PFSK-1 (cell line): ENCODE results near the gene OPCML.

Experiments
- FOXP2 ChIP-seq: optimal IDR thresholded peaks from 2 replicates; pipeline ENCODE3; 2011; ENCODE audit warnings: borderline replicate concordance, control low read depth, inconsistent platforms; ENCODE audit not compliant: insufficient read depth; ENCODE audit errors: extremely low read length, extremely low read depth
- POLR2AphosphoS5 ChIP-seq: IDR thresholded peaks from 2 replicates; pipeline ENCODE4 v1.6.1; 2012; ENCODE audit warnings: low read depth, mild to moderate bottlenecking, control low read depth, low read length, moderate library complexity
- SIN3A ChIP-seq: IDR thresholded peaks from 2 replicates; pipeline ENCODE4 v1.6.1; 2012; ENCODE audit warnings: mild to moderate bottlenecking, low read length, moderate library complexity, borderline replicate concordance; ENCODE audit not compliant: insufficient read depth
- TAF1 ChIP-seq: IDR thresholded peaks from 2 replicates; pipeline ENCODE4 v1.6.1; 2012; ENCODE audit warnings: low read length, control low read depth, borderline replicate concordance; ENCODE audit not compliant: insufficient read depth
- TF ChIP-seq, protein P1 (sequence below), 2 experiments: IDR thresholded peaks; 2 replicates each; pipeline versions ENCODE4 v1.6.1 to v1.8.0; 2011 to 2012; ENCODE audit warnings: low read depth in 2 of 2, low read length in 2 of 2, control low read depth in 1 of 2, inconsistent platforms in 1 of 2, mild to moderate bottlenecking in 1 of 2, moderate library complexity in 1 of 2; ENCODE audit not compliant: insufficient read depth in 1 of 2

OPCML gene

GRCh38 chr11:132728026-132728425 is 804.3 kb downstream of the OPCML start:
- TF ChIP-seq, protein P1, sequence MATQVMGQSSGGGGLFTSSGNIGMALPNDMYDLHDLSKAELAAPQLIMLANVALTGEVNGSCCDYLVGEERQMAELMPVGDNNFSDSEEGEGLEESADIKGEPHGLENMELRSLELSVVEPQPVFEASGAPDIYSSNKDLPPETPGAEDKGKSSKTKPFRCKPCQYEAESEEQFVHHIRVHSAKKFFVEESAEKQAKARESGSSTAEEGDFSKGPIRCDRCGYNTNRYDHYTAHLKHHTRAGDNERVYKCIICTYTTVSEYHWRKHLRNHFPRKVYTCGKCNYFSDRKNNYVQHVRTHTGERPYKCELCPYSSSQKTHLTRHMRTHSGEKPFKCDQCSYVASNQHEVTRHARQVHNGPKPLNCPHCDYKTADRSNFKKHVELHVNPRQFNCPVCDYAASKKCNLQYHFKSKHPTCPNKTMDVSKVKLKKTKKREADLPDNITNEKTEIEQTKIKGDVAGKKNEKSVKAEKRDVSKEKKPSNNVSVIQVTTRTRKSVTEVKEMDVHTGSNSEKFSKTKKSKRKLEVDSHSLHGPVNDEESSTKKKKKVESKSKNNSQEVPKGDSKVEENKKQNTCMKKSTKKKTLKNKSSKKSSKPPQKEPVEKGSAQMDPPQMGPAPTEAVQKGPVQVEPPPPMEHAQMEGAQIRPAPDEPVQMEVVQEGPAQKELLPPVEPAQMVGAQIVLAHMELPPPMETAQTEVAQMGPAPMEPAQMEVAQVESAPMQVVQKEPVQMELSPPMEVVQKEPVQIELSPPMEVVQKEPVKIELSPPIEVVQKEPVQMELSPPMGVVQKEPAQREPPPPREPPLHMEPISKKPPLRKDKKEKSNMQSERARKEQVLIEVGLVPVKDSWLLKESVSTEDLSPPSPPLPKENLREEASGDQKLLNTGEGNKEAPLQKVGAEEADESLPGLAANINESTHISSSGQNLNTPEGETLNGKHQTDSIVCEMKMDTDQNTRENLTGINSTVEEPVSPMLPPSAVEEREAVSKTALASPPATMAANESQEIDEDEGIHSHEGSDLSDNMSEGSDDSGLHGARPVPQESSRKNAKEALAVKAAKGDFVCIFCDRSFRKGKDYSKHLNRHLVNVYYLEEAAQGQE (IDR thresholded peaks at IDR 0.05; ENCODE audit: insufficient read depth in 1 of 2, low read depth in 2 of 2, low read length in 2 of 2) = no peak
- TF ChIP-seq POLR2AphosphoS5 (no peak), TAF1 (no peak), SIN3A (no peak), FOXP2 (no peak)

DNA sequence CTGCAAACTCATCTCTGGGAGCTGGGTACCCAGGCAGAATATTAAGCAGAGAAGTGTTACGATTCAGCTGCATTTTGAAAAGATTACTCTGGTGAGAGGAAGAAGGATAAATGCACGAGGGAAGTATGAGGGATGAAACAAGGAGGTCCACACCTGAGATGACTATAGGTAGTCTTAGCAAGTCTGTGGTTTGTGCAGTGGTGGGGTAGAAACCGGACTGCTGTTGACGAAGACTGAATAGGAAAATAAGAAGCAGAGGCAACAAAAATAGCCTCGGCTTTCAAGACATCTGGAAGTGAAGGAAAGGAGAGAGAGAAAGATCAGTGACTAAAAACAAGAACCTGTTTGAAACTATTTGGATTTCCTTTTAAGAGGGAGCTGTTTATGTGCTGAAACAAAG is 810.8 kb downstream of the OPCML start:
- TF ChIP-seq, protein P1 (IDR thresholded peaks at IDR 0.05; ENCODE audit: insufficient read depth in 1 of 2, low read depth in 2 of 2, low read length in 2 of 2) = no peak
- TF ChIP-seq SIN3A (no peak), FOXP2 (no peak), POLR2AphosphoS5 (no peak), TAF1 (no peak)

- TF ChIP-seq TAF1 (no peak), POLR2AphosphoS5 (no peak), SIN3A (no peak), FOXP2 (no peak)
- TF ChIP-seq, protein P1 (IDR thresholded peaks at IDR 0.05; ENCODE audit: insufficient read depth in 1 of 2, low read depth in 2 of 2, low read length in 2 of 2) = no peak
Observed at GRCh38 chr11:132719684-132720083, 812.6 kb downstream of the OPCML start.

DNA sequence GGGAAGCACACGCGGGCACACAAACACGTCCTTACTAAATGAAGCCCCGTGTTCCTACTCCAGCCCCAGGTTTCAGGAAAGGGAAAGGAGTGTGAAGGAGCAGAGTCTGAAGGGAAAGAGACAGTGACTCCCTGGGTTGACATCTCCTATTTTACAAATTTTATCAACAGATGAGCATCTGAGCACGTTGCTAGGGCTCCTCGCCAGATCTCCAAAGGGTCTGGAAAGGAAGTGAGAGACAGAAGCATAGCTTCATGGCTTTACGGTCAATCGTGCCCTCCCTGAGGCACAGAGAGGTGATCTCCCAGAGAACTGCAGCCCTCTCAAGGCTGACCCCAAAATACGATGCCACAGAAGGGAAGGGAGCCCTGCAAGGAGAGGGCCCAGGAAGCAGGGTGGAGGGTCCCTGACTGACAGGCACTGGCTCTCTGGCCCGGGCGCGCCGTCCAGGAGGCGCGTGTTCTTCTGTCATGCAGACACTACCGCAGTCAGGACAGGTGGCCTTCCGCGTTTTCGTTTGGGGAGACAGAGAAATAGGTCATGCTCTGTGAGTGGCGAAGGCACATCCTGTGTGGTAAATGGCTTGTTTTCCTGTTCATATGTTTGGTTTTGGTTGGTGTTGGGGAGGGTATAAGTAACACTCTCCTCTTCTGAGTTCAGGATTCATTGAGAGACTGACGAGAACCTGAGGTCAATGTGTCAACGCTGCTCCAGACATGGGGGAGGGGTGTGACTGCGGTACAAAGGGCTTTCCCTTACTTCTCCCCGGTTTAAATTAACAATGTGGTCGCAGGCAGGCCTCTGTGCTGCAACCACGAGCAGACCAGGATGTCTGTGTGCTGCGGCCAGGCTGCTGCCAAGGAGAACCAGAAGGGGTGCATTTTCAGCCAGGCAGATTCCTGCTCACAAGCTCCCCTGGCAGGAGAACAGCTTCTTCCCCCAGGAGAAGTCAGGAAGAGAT is 813.3 kb downstream of the OPCML start:
- TF ChIP-seq TAF1 (no peak), FOXP2 (no peak), SIN3A (no peak), POLR2AphosphoS5 (no peak)
- TF ChIP-seq, protein P1 (IDR thresholded peaks at IDR 0.05; ENCODE audit: insufficient read depth in 1 of 2, low read depth in 2 of 2, low read length in 2 of 2) = no peak

DNA sequence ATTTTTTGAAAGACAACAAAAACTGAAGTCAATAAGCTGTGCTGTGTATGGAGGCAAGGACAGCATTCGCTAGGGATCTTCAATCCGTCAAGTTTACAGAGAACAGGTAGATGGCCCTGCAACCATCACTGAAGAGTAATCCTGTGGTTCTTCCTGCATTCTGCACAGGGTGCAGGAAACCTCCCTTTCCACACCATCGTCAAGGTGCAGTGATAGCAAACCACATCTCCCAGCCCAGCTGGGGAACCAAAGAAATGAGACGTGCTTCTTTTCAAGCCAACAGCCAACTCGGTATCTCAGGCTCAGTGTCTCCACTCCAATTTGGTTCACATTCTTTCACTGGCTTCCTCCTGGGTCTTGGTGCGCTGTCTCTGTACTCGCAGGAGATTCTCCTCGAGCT is 814.5 kb downstream of the OPCML start:
- TF ChIP-seq FOXP2 = no peak
- TF ChIP-seq, protein P1 (IDR thresholded peaks at IDR 0.05; ENCODE audit: insufficient read depth in 1 of 2, low read depth in 2 of 2, low read length in 2 of 2) = no peak
- no peak for TF ChIP-seq SIN3A
- TF ChIP-seq POLR2AphosphoS5 = no peak
- no peak for TF ChIP-seq TAF1
